ENCODE measurements around the gene PCED1A. TPM values are rescaled to one million over a fixed set of nuclear protein-coding genes. Genes with fewer than 3 reads are reported as not detected.
A peak's percentile ranks its signal among the peaks of the same experiment; 100 is the strongest.

PCED1A gene
- total RNA-seq, 1 donor from 2014 or later: 53.2 TPM

GRCh38 chr20:2820896-2821869 is 19.3 kb downstream of the PCED1A start:
- peak overlapping the region; percentile 24 for H3K27ac Mint-ChIP-seq
- ATAC-seq (ENCODE audit: low read depth) (no peak), DNase-seq (no peak)
- H3K27me3 Mint-ChIP-seq: peaks cover 38% of the 10 kb centered on the region
- intact Hi-C loops (cut with micrococcal nuclease): no loop called here
- no peaks in the 10 kb centered on the region for H3K36me3 Mint-ChIP-seq (ENCODE audit: low read depth)
- no peak overlapping the region for H3K4me3 Mint-ChIP-seq
- ChIA-PET POLR2A (interaction anchor here (1.6 kb wide), 1 partner anchor 19 kb away, joined by 7 read pairs; the partner anchor contains the start of genes PCED1A and VPS16), CTCF (no interaction called here)
- H3K9me3 Mint-ChIP-seq: no peaks in the 10 kb centered on the region
- H3K4me1 Mint-ChIP-seq: peaks cover 2% of the 10 kb centered on the region
- TF ChIP-seq CTCF (IDR thresholded peaks at IDR 0.05): no peak

- peaks cover 33% of the 10 kb centered on the region for H3K27me3 Mint-ChIP-seq
- intact Hi-C loops (cut with micrococcal nuclease): no loop called here
- no peak for TF ChIP-seq CTCF (IDR thresholded peaks at IDR 0.05)
- H3K4me3 Mint-ChIP-seq: no peak overlapping the region
- ChIA-PET CTCF (no interaction called here), POLR2A (no interaction called here)
- H3K4me1 Mint-ChIP-seq: peaks cover 2% of the 10 kb centered on the region
- no peaks in the 10 kb centered on the region for H3K9me3 Mint-ChIP-seq
- H3K27ac Mint-ChIP-seq: no peak overlapping the region
- DNase-seq (no peak), ATAC-seq (ENCODE audit: low read depth) (no peak)
- no peaks in the 10 kb centered on the region for H3K36me3 Mint-ChIP-seq (ENCODE audit: low read depth)
Observed at GRCh38 chr20:2820084-2820895, 20.2 kb downstream of the PCED1A start.

GRCh38 chr20:2817891-2818595 is 22.4 kb downstream of the PCED1A start:
- TF ChIP-seq CTCF (IDR thresholded peaks at IDR 0.05): no peak
- CTCF ChIA-PET: no interaction called here
- H3K4me3 Mint-ChIP-seq: no peak overlapping the region
- no peak for DNase-seq
- peaks cover 48% of the 10 kb centered on the region for H3K27me3 Mint-ChIP-seq
- H3K9me3 Mint-ChIP-seq: no peaks in the 10 kb centered on the region
- intact Hi-C loops (cut with micrococcal nuclease): no loop called here
- peaks cover 2% of the 10 kb centered on the region for H3K4me1 Mint-ChIP-seq
- no peak for ATAC-seq (ENCODE audit: low read depth)
- POLR2A ChIA-PET: no interaction called here
- no peak overlapping the region for H3K27ac Mint-ChIP-seq
- no peaks in the 10 kb centered on the region for H3K36me3 Mint-ChIP-seq (ENCODE audit: low read depth)

- no peak for DNase-seq
- Mint-ChIP-seq H3K27me3 (peaks cover 54% of the 10 kb centered on the region), H3K9me3 (peaks cover 2% of the 10 kb centered on the region), H3K4me3 (no peak overlapping the region), H3K36me3 (ENCODE audit: low read depth) (no peaks in the 10 kb centered on the region), H3K4me1 (peaks cover 2% of the 10 kb centered on the region), H3K27ac (no peak overlapping the region)
- ATAC-seq (ENCODE audit: low read depth): no peak
- ChIA-PET POLR2A (no interaction called here), CTCF (no interaction called here)
- TF ChIP-seq CTCF (IDR thresholded peaks at IDR 0.05): no peak
- intact Hi-C loops (cut with micrococcal nuclease): no loop called here
Observed at GRCh38 chr20:2817341-2817726, 23.1 kb downstream of the PCED1A start.
